Measurements from ENCODE around the gene SIGLEC12. TPM values are rescaled to one million over a fixed set of nuclear protein-coding genes. Genes with fewer than 3 reads are reported as not detected.

SIGLEC12 gene
- polyA plus RNA-seq, 1 donor (not counting 4 experiments of a cell fraction or from before 2014, with no cell fraction given) = not detected

DNA sequence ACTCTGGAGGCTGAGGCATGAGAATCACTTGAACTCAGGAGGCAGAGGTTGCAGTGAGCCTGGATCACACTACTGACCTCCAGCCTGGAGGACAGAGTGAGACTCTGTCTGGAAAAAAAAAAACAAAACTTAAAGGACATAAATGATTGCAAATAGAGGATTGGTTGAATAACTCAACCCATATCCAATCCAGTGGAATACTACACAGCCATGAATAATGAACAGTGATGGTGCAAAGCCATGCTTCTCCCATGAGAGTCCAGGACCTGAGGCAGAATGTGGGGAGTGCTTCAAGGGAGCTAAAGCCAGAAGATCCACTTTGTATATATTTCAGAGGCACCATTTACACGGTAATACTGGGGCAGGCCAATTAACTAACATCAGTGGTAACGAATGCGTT, 25.4 kb downstream of the SIGLEC12 start:
- FAIRE-seq = no peak

DNA sequence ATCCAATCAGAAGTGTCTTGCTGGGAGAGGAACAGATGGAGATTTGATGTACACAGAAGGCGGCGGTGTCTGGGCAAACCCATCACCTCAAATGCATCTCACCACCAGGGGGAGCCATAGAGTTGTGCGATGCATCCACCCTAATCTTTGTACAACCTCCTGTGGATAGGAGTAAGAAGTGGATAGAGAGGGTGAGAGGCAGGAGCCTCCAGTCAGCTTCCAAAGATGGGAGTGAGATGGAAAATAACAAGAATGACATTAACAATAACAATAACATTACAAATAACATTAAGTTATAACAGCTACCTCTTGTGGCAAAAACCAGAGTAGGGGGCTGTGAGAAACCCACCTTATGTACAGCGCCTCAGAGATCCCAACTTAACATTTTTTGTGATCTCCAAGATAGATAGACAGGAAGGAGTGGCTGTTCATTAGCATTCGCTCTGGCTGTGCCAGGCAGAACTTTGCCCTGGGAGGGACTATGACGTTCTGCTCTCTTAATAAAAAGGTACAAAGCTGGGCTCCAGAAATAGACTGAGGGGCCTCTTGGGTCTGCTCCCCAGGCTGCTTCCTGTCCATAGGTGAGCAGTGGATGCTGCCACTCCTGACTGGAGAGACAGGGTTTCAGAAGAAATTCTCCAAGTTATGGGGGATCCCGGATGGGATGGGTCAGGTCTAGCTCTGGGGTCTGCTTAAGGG, 28.4 kb downstream of the SIGLEC12 start:
- DNase-seq (ENCODE audit: low read depth, low spot score) (peak; percentile 0), FAIRE-seq (no peak)
- no peak overlapping the region for H3K4me3 ChIP-seq (ENCODE audit: control insufficient read depth in 2 of 3, extremely low read depth in 1 of 3, insufficient read depth in 2 of 3, low read depth in 1 of 3, low read length in 3 of 3)
- no peak overlapping the region for H3K4me2 ChIP-seq (ENCODE audit: control insufficient read depth, extremely low read depth, insufficient read depth, low read depth, low read length)
- dilution Hi-C loops (cut with MboI; ENCODE audit: extremely low pct_ligation_motif_present, low sequenced_read_pairs) = no loop called here
- H3K9me3 ChIP-seq (ENCODE audit: control insufficient read depth, low read depth, low read length) = no peaks in the 10 kb centered on the region
- H3K27ac ChIP-seq (ENCODE audit: control insufficient read depth, insufficient read depth, low read length) = no peak overlapping the region
- no peak overlapping the region for H2AFZ ChIP-seq (ENCODE audit: control insufficient read depth, low read length)
- no peaks in the 10 kb centered on the region for H3K79me2 ChIP-seq (ENCODE audit: control insufficient read depth, insufficient read depth, low read length)
- no peaks in the 10 kb centered on the region for H3K36me3 ChIP-seq (ENCODE audit: control insufficient read depth in 2 of 2, extremely low read depth in 1 of 2, insufficient read depth in 2 of 2, low read length in 2 of 2)
- TF ChIP-seq, protein P1, sequence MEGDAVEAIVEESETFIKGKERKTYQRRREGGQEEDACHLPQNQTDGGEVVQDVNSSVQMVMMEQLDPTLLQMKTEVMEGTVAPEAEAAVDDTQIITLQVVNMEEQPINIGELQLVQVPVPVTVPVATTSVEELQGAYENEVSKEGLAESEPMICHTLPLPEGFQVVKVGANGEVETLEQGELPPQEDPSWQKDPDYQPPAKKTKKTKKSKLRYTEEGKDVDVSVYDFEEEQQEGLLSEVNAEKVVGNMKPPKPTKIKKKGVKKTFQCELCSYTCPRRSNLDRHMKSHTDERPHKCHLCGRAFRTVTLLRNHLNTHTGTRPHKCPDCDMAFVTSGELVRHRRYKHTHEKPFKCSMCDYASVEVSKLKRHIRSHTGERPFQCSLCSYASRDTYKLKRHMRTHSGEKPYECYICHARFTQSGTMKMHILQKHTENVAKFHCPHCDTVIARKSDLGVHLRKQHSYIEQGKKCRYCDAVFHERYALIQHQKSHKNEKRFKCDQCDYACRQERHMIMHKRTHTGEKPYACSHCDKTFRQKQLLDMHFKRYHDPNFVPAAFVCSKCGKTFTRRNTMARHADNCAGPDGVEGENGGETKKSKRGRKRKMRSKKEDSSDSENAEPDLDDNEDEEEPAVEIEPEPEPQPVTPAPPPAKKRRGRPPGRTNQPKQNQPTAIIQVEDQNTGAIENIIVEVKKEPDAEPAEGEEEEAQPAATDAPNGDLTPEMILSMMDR (optimal IDR thresholded peaks at IDR 0.05 in 1 of 3, IDR thresholded peaks at IDR 0.05 in 1 of 3, conservative IDR thresholded peaks at IDR 0.05 in 1 of 3; ENCODE audit: extremely low read depth in 1 of 3, insufficient read depth in 2 of 3, low read length in 3 of 3) = peak; percentile 71 to 91 (median 85)
- TF ChIP-seq EZH2 (IDR thresholded peaks at IDR 0.05; ENCODE audit: low read length) = no peak
- H3K27me3 ChIP-seq (ENCODE audit: control insufficient read depth, extremely low read depth, insufficient read depth, low read length) = no peaks in the 10 kb centered on the region
- no peaks in the 10 kb centered on the region for H4K20me1 ChIP-seq (ENCODE audit: control insufficient read depth, extremely low read depth, insufficient read depth, low read length)
- H3K9me1 ChIP-seq (ENCODE audit: control insufficient read depth, extremely low read depth, insufficient read depth, low read length) = no peaks in the 10 kb centered on the region
- no peak overlapping the region for H3K9ac ChIP-seq (ENCODE audit: control insufficient read depth, extremely low read depth, insufficient read depth, low read length)
- peaks cover 3% of the 10 kb centered on the region for H3K4me1 ChIP-seq (ENCODE audit: control insufficient read depth, extremely low read depth, insufficient read depth, low read length)

More for the DNA sequence above, 25.4 kb downstream of the SIGLEC12 start:
- Histone ChIP-seq H3K9me3 (ENCODE audit: control insufficient read depth, low read depth, low read length) (no peaks in the 10 kb centered on the region), H3K9me1 (ENCODE audit: control insufficient read depth, extremely low read depth, insufficient read depth, low read length) (no peaks in the 10 kb centered on the region), H3K4me3 (ENCODE audit: control insufficient read depth in 2 of 3, extremely low read depth in 1 of 3, insufficient read depth in 2 of 3, low read depth in 1 of 3, low read length in 3 of 3) (no peak overlapping the region), H3K36me3 (ENCODE audit: control insufficient read depth in 2 of 2, extremely low read depth in 1 of 2, insufficient read depth in 2 of 2, low read length in 2 of 2) (no peaks in the 10 kb centered on the region), H3K9ac (ENCODE audit: control insufficient read depth, extremely low read depth, insufficient read depth, low read length) (no peak overlapping the region), H3K79me2 (ENCODE audit: control insufficient read depth, insufficient read depth, low read length) (no peaks in the 10 kb centered on the region), H3K4me1 (ENCODE audit: control insufficient read depth, extremely low read depth, insufficient read depth, low read length) (peaks cover 3% of the 10 kb centered on the region), H3K4me2 (ENCODE audit: control insufficient read depth, extremely low read depth, insufficient read depth, low read depth, low read length) (no peak overlapping the region), H3K27me3 (ENCODE audit: control insufficient read depth, extremely low read depth, insufficient read depth, low read length) (no peaks in the 10 kb centered on the region), H3K27ac (ENCODE audit: control insufficient read depth, insufficient read depth, low read length) (no peak overlapping the region), H4K20me1 (ENCODE audit: control insufficient read depth, extremely low read depth, insufficient read depth, low read length) (no peaks in the 10 kb centered on the region), H2AFZ (ENCODE audit: control insufficient read depth, low read length) (no peak overlapping the region)
- DNase-seq (ENCODE audit: low read depth, low spot score) = no peak
- dilution Hi-C loops (cut with MboI; ENCODE audit: extremely low pct_ligation_motif_present, low sequenced_read_pairs) = no loop called here
- TF ChIP-seq EZH2 (IDR thresholded peaks at IDR 0.05; ENCODE audit: low read length) = no peak
- TF ChIP-seq, protein P1 (optimal IDR thresholded peaks at IDR 0.05 in 1 of 3, IDR thresholded peaks at IDR 0.05 in 1 of 3, conservative IDR thresholded peaks at IDR 0.05 in 1 of 3; ENCODE audit: extremely low read depth in 1 of 3, insufficient read depth in 2 of 3, low read length in 3 of 3) = no peak

Data from keratinocyte (primary cell).